Measurements from ENCODE around the gene NKAPD1. TPM values are rescaled to one million over a fixed set of nuclear protein-coding genes. Genes with fewer than 3 reads are reported as not detected.

The NKAPD1 gene
- total RNA-seq, 4 donors from 2014 or later = 14.4 to 21.5 (median 16.4) TPM

DNA sequence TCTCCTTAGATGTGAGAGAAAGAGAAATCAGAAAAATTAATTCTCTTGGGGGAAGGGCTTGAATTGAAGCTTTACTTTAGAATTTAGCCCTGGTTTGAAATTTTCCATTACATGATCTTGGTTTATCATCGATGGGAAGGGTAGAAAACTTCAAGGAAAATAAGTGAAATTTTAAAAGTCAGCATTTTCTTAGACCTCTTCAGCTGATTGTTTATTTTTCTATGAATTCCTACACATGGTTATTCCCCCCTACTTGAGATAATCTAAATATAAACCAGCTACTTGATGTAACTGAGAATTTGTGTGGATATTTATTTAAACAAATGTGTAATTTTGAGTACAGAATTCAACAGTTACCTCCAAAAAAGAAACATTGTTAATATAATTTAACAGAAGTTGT is 11.2 kb upstream of the NKAPD1 start:
- Histone ChIP-seq H3K4me3 (no peak overlapping the region), H3K36me3 (peaks cover 0 to 71% of the 10 kb centered on the region in 2 donors), H3K4me1 (no peaks in the 10 kb centered on the region), H3K9me3 (no peaks in the 10 kb centered on the region), H3K27me3 (no peaks in the 10 kb centered on the region), H3K27ac (no peak overlapping the region)
- WGBS, 2 donors (ENCODE audit: low coverage in 1 of 2) = 73 to 80% methylated on average over 1 of the region's 1 CpG
- ATAC-seq = no peak
- TF ChIP-seq, protein P1, sequence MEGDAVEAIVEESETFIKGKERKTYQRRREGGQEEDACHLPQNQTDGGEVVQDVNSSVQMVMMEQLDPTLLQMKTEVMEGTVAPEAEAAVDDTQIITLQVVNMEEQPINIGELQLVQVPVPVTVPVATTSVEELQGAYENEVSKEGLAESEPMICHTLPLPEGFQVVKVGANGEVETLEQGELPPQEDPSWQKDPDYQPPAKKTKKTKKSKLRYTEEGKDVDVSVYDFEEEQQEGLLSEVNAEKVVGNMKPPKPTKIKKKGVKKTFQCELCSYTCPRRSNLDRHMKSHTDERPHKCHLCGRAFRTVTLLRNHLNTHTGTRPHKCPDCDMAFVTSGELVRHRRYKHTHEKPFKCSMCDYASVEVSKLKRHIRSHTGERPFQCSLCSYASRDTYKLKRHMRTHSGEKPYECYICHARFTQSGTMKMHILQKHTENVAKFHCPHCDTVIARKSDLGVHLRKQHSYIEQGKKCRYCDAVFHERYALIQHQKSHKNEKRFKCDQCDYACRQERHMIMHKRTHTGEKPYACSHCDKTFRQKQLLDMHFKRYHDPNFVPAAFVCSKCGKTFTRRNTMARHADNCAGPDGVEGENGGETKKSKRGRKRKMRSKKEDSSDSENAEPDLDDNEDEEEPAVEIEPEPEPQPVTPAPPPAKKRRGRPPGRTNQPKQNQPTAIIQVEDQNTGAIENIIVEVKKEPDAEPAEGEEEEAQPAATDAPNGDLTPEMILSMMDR (IDR thresholded peaks at IDR 0.05) = no peak
- no peak for TF ChIP-seq EP300 (IDR thresholded peaks at IDR 0.05)
- no peak for TF ChIP-seq POLR2AphosphoS5 (IDR thresholded peaks at IDR 0.05)
- no peak for TF ChIP-seq POLR2A (IDR thresholded peaks at IDR 0.05)

GRCh38 chr11:112082729-112083128 is 8.6 kb downstream of the NKAPD1 start:
- peaks cover 5 to 75% of the 10 kb centered on the region in 2 donors for H3K36me3 ChIP-seq
- TF ChIP-seq POLR2A (IDR thresholded peaks at IDR 0.05) (no peak), POLR2AphosphoS5 (IDR thresholded peaks at IDR 0.05) (no peak), EP300 (IDR thresholded peaks at IDR 0.05) (no peak)
- TF ChIP-seq, protein P1 (IDR thresholded peaks at IDR 0.05) = no peak
- H3K4me1 ChIP-seq = peaks cover 5 to 22% (median 9%) of the 10 kb centered on the region in 3 donors
- H3K4me3 ChIP-seq = no peak overlapping the region
- no peaks in the 10 kb centered on the region for H3K27me3 ChIP-seq
- H3K27ac ChIP-seq = no peak overlapping the region
- WGBS, 2 donors (ENCODE audit: low coverage in 1 of 2) = 72 to 74% methylated on average over 4 of the region's 4 CpGs
- ATAC-seq = no peak
- H3K9me3 ChIP-seq = no peaks in the 10 kb centered on the region

DNA sequence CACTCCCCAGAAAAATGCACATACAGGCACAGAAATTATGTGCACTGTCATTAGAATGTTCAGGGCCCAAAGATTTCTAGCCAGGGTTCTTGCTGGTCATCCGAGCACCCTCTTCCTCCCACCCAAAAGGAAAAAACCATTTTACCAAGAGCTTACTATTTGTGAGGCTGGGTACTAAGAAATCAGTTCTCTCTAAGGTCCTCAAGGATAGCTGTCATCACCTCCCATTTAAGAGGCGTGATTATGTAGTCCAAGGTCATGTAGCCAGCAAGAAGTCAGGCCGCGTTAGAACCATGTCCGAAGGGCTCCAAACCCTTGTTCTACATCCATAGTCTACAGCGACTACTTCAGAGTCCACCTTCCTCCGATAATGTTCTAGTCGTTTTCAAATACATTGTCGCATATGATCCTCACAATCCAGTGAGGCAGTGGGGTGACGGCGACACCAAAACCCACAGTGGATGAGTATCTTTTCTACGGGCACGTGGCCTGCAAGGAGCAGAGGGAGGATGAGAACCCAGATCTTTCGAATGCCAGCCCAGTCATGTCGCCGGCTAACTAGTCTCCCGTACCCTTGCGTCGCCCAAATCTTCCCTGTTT is 11.8 kb downstream of the NKAPD1 start:
- TF ChIP-seq, protein P1 (IDR thresholded peaks at IDR 0.05) = no peak
- no peak for TF ChIP-seq POLR2AphosphoS5 (IDR thresholded peaks at IDR 0.05)
- TF ChIP-seq POLR2A (IDR thresholded peaks at IDR 0.05) = no peak
- TF ChIP-seq EP300 (IDR thresholded peaks at IDR 0.05) = no peak
- Histone ChIP-seq H3K27me3 (no peaks in the 10 kb centered on the region), H3K36me3 (peaks cover 0 to 75% of the 10 kb centered on the region in 2 donors), H3K4me1 (peaks cover 6 to 52% (median 20%) of the 10 kb centered on the region in 3 donors), H3K4me3 (peak overlapping the region; percentile 82 to 87), H3K9me3 (no peaks in the 10 kb centered on the region), H3K27ac (peak overlapping the region in 3 of 4 donors; percentile 80 to 90 (median 82))
- 1 to 10% methylated on average over 6 to 18 of the region's 19 CpGs for WGBS, 2 donors (ENCODE audit: low coverage in 1 of 2)
- ATAC-seq = peak; percentile 28

GRCh38 chr11:112086422-112087191 is 12.5 kb downstream of the NKAPD1 start, which contains the start of the genes SDHD and TIMM8B:
SDHD (plus strand) TSS chr11:112086873; CDS start chr11:112086908, 35 bp downstream.
TIMM8B (minus strand) TSS chr11:112086756; CDS start chr11:112086723, 33 bp downstream.
- peak; percentile 25 to 53 for TF ChIP-seq POLR2A (IDR thresholded peaks at IDR 0.05)
- TF ChIP-seq, protein P1 (IDR thresholded peaks at IDR 0.05) = peak in 3 of 4 experiments; percentile 44 to 52 (median 45)
- TF ChIP-seq EP300 (IDR thresholded peaks at IDR 0.05) = no peak
- peak; percentile 80 for TF ChIP-seq POLR2AphosphoS5 (IDR thresholded peaks at IDR 0.05)
- WGBS, 2 donors (ENCODE audit: low coverage in 1 of 2) = 0 to 1% methylated on average over 2 to 21 of the region's 45 CpGs
- no peaks in the 10 kb centered on the region for H3K9me3 ChIP-seq
- ATAC-seq = peak; percentile 98
- peaks cover 0 to 75% of the 10 kb centered on the region in 2 donors for H3K36me3 ChIP-seq
- peaks cover 6 to 52% (median 20%) of the 10 kb centered on the region in 3 donors for H3K4me1 ChIP-seq
- no peaks in the 10 kb centered on the region for H3K27me3 ChIP-seq
- H3K4me3 ChIP-seq = peak within 1 kb of the TSS; percentile 82 to 87
- peak within 1 kb of the TSS; percentile 59 to 90 (median 81) for H3K27ac ChIP-seq
